ENCODE data around the gene MORN1. TPM values are rescaled to one million over a fixed set of nuclear protein-coding genes. Genes with fewer than 3 reads are reported as not detected.

The MORN1 gene
- total RNA-seq, 1 donor from 2014 or later = 11.1 TPM

GRCh38 chr1:2382621-2383361 is 8.6 kb downstream of the MORN1 start:
- peak; percentile 81 for DNase-seq
- Mint-ChIP-seq H3K27ac (no peak overlapping the region), H3K4me1 (peaks cover 2% of the 10 kb centered on the region), H3K27me3 (no peaks in the 10 kb centered on the region), H3K36me3 (ENCODE audit: low read depth) (no peaks in the 10 kb centered on the region), H3K4me3 (no peak overlapping the region), H3K9me3 (no peaks in the 10 kb centered on the region)
- intact Hi-C loops (cut with micrococcal nuclease) = no loop called here

DNA sequence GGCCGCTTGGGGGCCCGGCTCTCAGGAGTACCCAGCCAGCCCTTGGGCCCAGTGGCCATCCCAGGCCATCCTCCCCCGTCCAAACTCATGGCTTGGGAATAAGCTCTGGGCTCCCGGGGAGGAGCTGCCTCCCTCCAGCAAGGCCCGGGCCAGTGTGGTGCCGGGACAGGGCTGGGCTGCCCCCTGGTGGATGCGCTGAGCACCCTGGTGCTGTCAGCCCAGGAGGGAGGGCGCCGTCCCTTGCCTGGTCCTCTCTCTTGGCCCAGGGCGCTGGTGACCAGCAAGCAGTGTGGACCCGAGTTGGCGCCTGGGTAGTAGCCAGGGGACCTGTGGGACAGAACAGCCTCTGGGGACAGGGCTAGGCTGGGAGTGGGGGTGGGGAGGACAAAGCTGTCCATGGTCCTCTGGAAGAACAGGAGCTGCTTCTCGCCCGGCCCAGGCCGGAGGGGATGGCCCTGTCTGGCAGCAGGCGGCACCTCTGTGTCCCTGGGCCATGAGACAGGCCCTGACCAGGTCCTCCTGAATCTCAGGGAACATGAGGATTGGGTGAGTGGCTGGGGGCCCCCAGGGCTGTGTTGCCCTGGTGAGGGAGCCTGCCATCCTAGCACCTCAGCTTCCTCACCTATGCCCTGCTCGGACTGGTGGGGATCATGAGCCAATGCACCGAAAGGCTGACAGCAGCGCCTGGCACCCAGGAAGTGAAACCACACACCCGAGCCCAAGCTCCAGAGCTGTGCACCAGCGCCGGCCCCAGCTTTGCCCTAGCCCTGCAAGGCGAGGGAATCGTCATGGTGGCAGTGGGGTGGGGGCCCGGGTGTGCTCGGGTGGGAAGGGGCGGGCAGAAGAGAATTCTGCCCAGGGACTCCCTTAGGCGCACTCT is 9.4 kb downstream of the MORN1 start:
- H3K36me3 Mint-ChIP-seq (ENCODE audit: low read depth) = no peaks in the 10 kb centered on the region
- H3K4me3 Mint-ChIP-seq = no peak overlapping the region
- intact Hi-C loops (cut with micrococcal nuclease) = loop anchor here (1.0 kb wide), 1 partner anchor 187 kb away; no protein-coding TSS in a partner anchor
- H3K27me3 Mint-ChIP-seq = no peaks in the 10 kb centered on the region
- peak; percentile 94 for DNase-seq
- H3K27ac Mint-ChIP-seq = no peak overlapping the region
- peaks cover 2% of the 10 kb centered on the region for H3K4me1 Mint-ChIP-seq
- H3K9me3 Mint-ChIP-seq = no peaks in the 10 kb centered on the region

DNA sequence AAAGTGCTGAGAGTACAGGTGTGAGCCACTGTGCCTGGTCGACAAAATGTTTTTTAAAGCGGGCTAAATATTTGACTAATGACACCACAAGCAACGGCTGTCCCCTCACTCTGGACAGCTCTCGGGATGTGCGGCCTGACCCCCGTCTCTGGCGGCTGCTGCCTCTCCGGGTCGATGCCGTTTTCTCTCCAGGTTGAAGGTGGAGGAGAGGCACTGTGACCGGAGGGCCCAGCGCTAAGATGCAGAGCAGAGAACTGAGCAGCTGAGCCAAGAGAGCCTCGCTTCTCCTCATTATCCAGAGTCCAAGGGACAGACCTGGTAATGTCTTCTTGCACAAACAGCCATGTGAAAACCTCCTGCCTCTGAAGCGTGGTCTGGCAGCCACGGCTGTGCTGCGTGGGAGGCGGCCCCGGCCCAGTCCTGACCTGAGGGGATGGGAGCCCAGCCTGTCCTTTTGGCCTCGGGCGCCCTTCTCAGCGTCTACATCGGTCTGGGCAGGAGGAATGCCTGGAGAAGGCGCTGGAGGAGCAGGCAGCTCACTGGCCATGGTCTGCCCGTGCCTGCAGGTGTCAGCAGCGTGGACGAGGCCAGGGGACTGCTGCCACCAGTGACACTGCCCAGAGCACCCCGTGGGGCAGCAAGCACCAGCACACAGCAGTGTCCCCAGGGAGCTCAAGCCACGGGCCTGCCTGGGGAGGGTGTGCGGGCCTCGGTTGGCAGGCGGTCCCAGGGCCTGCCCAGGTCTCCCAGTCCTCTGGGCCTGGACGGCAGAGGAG is 10.3 kb downstream of the MORN1 start:
- intact Hi-C loops (cut with micrococcal nuclease) = loop anchor here (1.0 kb wide), 1 partner anchor 186 kb away; no protein-coding TSS in a partner anchor
- Mint-ChIP-seq H3K4me1 (peaks cover 2% of the 10 kb centered on the region), H3K27me3 (no peaks in the 10 kb centered on the region), H3K27ac (no peak overlapping the region), H3K9me3 (no peaks in the 10 kb centered on the region), H3K4me3 (no peak overlapping the region), H3K36me3 (ENCODE audit: low read depth) (no peaks in the 10 kb centered on the region)
- no peak for DNase-seq

DNA sequence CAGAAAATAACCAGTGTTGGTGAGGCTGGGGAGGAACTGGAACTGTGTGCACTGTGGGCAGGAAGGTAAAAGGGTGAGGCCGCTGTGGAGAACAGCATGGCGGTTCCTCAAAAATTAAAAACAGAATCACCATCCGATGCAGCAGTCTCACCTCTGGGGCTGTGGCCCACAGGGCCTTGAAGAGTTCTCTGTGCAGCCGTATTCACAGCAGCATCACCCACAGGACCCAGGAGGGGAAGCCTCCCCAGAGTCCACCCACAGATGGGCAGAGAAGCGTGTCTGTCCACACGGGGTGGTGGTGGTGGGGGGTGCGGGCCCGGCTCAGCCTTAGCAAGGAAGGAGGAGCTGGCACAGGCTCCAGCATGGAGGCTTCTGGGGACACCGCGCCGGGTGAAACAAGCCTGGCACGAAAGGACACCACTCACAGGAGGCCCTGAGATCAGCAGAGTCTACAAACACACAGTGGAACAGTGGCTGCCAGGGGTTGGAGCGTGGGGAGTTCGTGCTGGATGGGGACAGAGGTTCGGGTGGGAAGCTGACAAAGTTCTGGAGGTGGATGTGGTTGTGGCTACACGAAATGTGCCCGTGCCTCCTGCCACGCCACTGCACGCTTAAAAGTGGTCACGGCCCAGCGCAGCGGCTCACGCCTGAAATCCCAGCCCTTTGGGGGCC is 11.5 kb downstream of the MORN1 start:
- intact Hi-C loops (cut with micrococcal nuclease) = no loop called here
- Mint-ChIP-seq H3K4me3 (no peak overlapping the region), H3K27ac (no peak overlapping the region), H3K4me1 (peaks cover 2% of the 10 kb centered on the region), H3K27me3 (no peaks in the 10 kb centered on the region), H3K9me3 (no peaks in the 10 kb centered on the region), H3K36me3 (ENCODE audit: low read depth) (no peaks in the 10 kb centered on the region)
- no peak for DNase-seq

DNA sequence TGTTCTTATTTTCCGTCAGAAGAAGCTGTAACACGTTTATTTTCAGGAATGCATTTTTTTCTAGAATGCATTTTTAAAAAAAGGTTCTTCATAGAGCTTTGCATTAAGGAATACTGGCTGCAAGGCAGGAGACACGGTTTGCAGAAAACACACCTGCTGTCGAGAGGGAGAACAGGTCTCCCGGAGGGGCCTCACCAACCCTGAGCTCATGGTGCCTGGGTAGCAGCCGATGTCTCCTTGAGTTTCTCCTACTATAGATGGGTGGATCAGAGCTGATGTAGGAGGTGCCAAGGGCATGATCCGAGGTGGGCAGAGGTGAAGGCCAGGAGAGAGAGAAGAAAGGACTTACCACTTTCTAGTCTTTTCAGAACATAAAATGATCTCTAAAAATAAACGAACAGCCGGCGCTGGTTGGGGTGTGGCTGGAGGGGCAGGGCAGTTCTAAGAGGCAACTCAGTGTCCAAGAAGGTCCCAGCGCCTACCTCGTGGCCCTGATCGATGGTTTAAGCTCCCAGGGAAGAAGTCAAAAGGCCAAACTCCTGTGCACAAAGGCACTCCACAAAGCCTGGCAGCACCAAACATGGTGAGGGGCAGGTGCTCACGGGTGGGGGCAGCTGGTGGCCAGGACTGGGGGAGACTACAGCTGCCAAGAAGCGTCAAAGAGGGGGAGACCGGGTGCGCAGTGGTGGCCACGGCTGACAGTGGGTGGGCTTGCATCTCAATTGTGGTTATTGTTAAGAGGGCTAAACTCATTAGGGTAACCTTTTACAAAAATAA is 12.2 kb downstream of the MORN1 start:
- H3K36me3 Mint-ChIP-seq (ENCODE audit: low read depth) = no peaks in the 10 kb centered on the region
- no peaks in the 10 kb centered on the region for H3K27me3 Mint-ChIP-seq
- no peak overlapping the region for H3K4me3 Mint-ChIP-seq
- no peak for DNase-seq
- H3K4me1 Mint-ChIP-seq = peaks cover 2% of the 10 kb centered on the region
- intact Hi-C loops (cut with micrococcal nuclease) = no loop called here
- no peak overlapping the region for H3K27ac Mint-ChIP-seq
- H3K9me3 Mint-ChIP-seq = no peaks in the 10 kb centered on the region

GRCh38 chr1:2378441-2378851 is 12.9 kb downstream of the MORN1 start:
- H3K4me1 Mint-ChIP-seq = no peaks in the 10 kb centered on the region
- no peak overlapping the region for H3K4me3 Mint-ChIP-seq

GRCh38 chr1:2377751-2378440 is 13.5 kb downstream of the MORN1 start:
- Mint-ChIP-seq H3K36me3 (ENCODE audit: low read depth) (no peaks in the 10 kb centered on the region), H3K4me3 (no peak overlapping the region), H3K27ac (no peak overlapping the region), H3K4me1 (no peaks in the 10 kb centered on the region), H3K9me3 (no peaks in the 10 kb centered on the region), H3K27me3 (no peaks in the 10 kb centered on the region)
- no peak for DNase-seq
- intact Hi-C loops (cut with micrococcal nuclease) = no loop called here

More at GRCh38 chr1:2378441-2378851, 12.9 kb downstream of the MORN1 start:
- intact Hi-C loops (cut with micrococcal nuclease) = no loop called here
- DNase-seq = no peak
- no peaks in the 10 kb centered on the region for H3K36me3 Mint-ChIP-seq (ENCODE audit: low read depth)
- no peak overlapping the region for H3K27ac Mint-ChIP-seq
- H3K27me3 Mint-ChIP-seq = no peaks in the 10 kb centered on the region
- no peaks in the 10 kb centered on the region for H3K9me3 Mint-ChIP-seq

DNA sequence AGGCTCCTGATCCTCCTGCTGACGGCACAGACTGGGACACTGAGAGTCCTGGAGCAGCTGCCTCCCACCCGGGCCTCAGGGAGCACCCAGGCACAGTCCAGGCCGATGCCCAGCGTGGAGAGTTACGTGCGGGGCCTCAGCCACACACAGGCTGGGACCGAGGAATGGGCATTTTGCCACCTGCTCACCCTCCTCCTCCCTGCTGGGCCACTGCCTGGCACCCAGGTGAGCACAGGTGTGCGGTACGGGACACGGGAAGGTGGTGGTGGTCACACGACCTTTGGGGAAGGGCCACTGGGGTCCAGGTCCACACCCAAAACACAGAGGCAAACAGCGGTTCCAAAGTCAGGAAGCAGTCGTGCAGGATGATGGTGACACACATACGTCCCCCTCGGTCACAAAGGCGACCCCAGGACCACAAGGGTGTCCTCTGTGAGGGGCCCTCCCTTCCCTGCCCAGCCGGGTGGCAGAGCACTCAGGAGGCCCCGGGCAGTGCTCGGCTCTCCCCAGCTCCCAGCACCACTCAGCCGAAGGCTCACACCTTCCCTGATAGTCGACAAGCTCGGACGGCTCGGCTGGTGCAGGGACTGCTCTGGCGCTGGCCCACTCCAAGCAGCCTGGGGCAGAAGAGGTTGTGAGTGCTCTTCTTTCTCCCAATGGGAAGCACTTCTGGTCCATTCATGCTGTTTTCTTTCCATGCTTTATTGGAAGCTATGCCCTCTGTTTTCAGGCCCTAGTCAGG is 14.3 kb downstream of the MORN1 start:
- intact Hi-C loops (cut with micrococcal nuclease) = no loop called here
- Mint-ChIP-seq H3K36me3 (ENCODE audit: low read depth) (no peaks in the 10 kb centered on the region), H3K4me1 (no peaks in the 10 kb centered on the region), H3K4me3 (no peak overlapping the region), H3K27ac (no peak overlapping the region), H3K27me3 (no peaks in the 10 kb centered on the region), H3K9me3 (no peaks in the 10 kb centered on the region)
- DNase-seq = no peak

GRCh38 chr1:2376261-2376741 is 15.1 kb downstream of the MORN1 start:
- Mint-ChIP-seq H3K4me3 (no peak overlapping the region), H3K9me3 (no peaks in the 10 kb centered on the region), H3K27me3 (no peaks in the 10 kb centered on the region), H3K36me3 (ENCODE audit: low read depth) (no peaks in the 10 kb centered on the region), H3K4me1 (no peaks in the 10 kb centered on the region), H3K27ac (no peak overlapping the region)
- DNase-seq = no peak
- intact Hi-C loops (cut with micrococcal nuclease) = no loop called here

DNA sequence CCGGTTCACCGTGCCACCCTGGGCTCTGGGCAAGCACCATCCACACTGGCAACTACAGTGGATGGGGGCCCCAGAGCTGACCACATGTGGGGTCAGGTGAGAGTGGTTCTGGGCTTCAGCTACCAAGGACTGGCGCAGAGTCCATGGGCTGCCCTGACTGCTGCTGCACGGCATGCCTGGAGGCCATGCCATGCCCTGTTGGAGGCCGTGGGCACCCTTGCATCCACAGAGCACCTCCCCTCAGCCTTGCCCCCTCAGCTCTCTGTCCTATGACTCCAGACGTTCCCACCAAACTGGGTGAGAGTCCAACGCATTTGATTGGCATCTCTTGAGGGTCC is 15.5 kb downstream of the MORN1 start:
- intact Hi-C loops (cut with micrococcal nuclease) = no loop called here
- Mint-ChIP-seq H3K27me3 (no peaks in the 10 kb centered on the region), H3K4me3 (no peak overlapping the region), H3K36me3 (ENCODE audit: low read depth) (no peaks in the 10 kb centered on the region), H3K27ac (no peak overlapping the region), H3K9me3 (no peaks in the 10 kb centered on the region), H3K4me1 (no peaks in the 10 kb centered on the region)
- no peak for DNase-seq

- no peak for DNase-seq
- intact Hi-C loops (cut with micrococcal nuclease) = no loop called here
- no peak overlapping the region for H3K4me3 Mint-ChIP-seq
- no peaks in the 10 kb centered on the region for H3K27me3 Mint-ChIP-seq
- H3K36me3 Mint-ChIP-seq (ENCODE audit: low read depth) = no peaks in the 10 kb centered on the region
- no peaks in the 10 kb centered on the region for H3K4me1 Mint-ChIP-seq
- H3K27ac Mint-ChIP-seq = no peak overlapping the region
- H3K9me3 Mint-ChIP-seq = no peaks in the 10 kb centered on the region
Measured at GRCh38 chr1:2375246-2375922, 16.0 kb downstream of the MORN1 start.
